Endothelial cell (in vitro differentiated cells): ENCODE results near the gene CMTR2. TPM values are rescaled to one million over a fixed set of nuclear protein-coding genes. Genes with fewer than 3 reads are reported as not detected.

Source experiments
- DNase-seq: peaks from one replicate; pipeline ENCODE4 v3.0.0; 2021; ENCODE audit warnings: low spot score
- H3K27ac Mint-ChIP-seq: one replicate; pipeline ENCODE4 v1.8.0; 2021; ENCODE audit warnings: mixed read lengths, inconsistent platforms; ENCODE audit not compliant: unreplicated experiment
- H3K27me3 Mint-ChIP-seq: one replicate; pipeline ENCODE4 v1.8.0; 2021; ENCODE audit warnings: mild to moderate bottlenecking, moderate library complexity, mixed read lengths, inconsistent platforms; ENCODE audit not compliant: unreplicated experiment
- H3K36me3 Mint-ChIP-seq: one replicate; pipeline ENCODE4 v1.8.0; 2021; ENCODE audit warnings: mild to moderate bottlenecking, low read depth, mixed read lengths, inconsistent platforms; ENCODE audit not compliant: unreplicated experiment
- H3K4me1 Mint-ChIP-seq: one replicate; pipeline ENCODE4 v1.8.0; 2021; ENCODE audit warnings: mild to moderate bottlenecking, mixed read lengths, inconsistent platforms; ENCODE audit not compliant: unreplicated experiment
- H3K4me3 Mint-ChIP-seq: one replicate; pipeline ENCODE4 v1.8.0; 2021; ENCODE audit warnings: mild to moderate bottlenecking, mixed read lengths, inconsistent platforms; ENCODE audit not compliant: unreplicated experiment
- H3K9me3 Mint-ChIP-seq: one replicate; pipeline ENCODE4 v1.8.0; 2021; ENCODE audit warnings: mixed read lengths, inconsistent platforms; ENCODE audit not compliant: unreplicated experiment
- long read RNA-seq: library from polyadenylated mRNA; unstranded; transcript quantifications from one replicate; pipeline ENCODE4 v2.0.0, GENCODE V29; 2020; ENCODE audit not compliant: unreplicated experiment
- total RNA-seq: library from RNA; stranded (reverse); fragmentation: NEBNext Ultra II Directional; extraction: Animal tissue kit (Norgen Biotek cat#: 25700); gene quantifications from one replicate; pipeline ENCODE4 v1.2.1, GENCODE V29; 2021; ENCODE audit not compliant: unreplicated experiment
- TF ChIP-seq, protein P1 (sequence below): fragments of 200-600 bp; sonication (generic); IDR thresholded peaks from one replicate; pipeline ENCODE4 v1.5.0; 2021; ENCODE audit warnings: antibody characterized with exemption; ENCODE audit not compliant: unreplicated experiment

The CMTR2 gene, protein sequence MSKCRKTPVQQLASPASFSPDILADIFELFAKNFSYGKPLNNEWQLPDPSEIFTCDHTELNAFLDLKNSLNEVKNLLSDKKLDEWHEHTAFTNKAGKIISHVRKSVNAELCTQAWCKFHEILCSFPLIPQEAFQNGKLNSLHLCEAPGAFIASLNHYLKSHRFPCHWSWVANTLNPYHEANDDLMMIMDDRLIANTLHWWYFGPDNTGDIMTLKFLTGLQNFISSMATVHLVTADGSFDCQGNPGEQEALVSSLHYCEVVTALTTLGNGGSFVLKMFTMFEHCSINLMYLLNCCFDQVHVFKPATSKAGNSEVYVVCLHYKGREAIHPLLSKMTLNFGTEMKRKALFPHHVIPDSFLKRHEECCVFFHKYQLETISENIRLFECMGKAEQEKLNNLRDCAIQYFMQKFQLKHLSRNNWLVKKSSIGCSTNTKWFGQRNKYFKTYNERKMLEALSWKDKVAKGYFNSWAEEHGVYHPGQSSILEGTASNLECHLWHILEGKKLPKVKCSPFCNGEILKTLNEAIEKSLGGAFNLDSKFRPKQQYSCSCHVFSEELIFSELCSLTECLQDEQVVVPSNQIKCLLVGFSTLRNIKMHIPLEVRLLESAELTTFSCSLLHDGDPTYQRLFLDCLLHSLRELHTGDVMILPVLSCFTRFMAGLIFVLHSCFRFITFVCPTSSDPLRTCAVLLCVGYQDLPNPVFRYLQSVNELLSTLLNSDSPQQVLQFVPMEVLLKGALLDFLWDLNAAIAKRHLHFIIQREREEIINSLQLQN
- 26.7 TPM for total RNA-seq
- long read RNA-seq, full-length matches to known transcripts: 1 of 6 reads
- long read RNA-seq, partial matches to known transcripts: 0 of 6 reads
- long read RNA-seq, other reads (novel, unspliced or antisense): 5 of 6 reads

DNA sequence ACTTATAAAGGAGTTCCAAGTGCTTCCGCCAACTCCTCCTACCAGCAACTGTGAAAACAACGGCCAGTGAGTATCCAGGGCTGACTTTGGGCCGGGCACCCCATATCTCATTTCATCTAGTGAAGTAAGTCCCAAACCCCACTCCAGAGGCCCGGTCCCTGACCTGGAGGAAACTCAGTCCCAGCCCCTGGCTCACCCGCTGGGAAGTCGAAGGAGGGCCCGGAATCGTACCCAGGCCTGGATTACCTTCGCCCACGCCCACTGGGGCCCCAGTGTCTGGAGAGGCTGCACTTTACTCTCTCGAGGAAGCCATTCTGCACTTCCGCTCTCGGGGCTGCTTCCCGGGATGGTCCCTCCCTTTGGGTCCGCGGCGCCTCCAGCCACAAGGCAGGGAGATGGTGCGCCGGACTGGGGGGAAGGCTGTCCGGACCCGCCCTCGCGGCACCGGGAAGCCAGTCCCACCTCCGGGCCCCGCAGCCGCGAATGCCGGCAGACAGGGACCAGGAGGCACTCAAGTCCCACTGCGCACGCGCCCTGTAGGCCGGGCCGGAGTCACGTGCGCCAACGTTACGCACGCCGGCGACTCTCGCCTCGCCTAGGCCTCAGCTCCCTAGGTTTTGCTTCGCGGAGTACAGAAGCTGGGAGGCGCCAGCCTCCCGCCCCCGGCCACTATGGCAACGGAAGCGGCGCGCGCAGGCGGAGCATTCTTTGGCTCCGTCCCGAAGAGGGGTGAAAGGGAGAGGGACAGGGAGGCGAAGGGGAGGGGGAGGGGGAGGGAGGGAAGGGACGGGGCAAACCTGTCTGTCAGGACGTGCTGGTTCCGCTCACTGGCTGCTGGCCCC is at the start of gene CMTR2:
TSS of gene CMTR2 (minus strand) at position 513 of the 842 bp plus-strand sequence. CDS start 3,482 bp downstream, outside the sequence.
- Mint-ChIP-seq H3K27ac (peak within 1 kb of the TSS; percentile 86), H3K9me3 (no peaks in the 10 kb centered on the region), H3K4me3 (peak within 1 kb of the TSS; percentile 90), H3K27me3 (peaks cover 2% of the 10 kb centered on the region), H3K36me3 (peaks cover 18% of the 10 kb centered on the region), H3K4me1 (peaks cover 17% of the 10 kb centered on the region)
- DNase-seq: peak; percentile 94
- TF ChIP-seq, protein P1, sequence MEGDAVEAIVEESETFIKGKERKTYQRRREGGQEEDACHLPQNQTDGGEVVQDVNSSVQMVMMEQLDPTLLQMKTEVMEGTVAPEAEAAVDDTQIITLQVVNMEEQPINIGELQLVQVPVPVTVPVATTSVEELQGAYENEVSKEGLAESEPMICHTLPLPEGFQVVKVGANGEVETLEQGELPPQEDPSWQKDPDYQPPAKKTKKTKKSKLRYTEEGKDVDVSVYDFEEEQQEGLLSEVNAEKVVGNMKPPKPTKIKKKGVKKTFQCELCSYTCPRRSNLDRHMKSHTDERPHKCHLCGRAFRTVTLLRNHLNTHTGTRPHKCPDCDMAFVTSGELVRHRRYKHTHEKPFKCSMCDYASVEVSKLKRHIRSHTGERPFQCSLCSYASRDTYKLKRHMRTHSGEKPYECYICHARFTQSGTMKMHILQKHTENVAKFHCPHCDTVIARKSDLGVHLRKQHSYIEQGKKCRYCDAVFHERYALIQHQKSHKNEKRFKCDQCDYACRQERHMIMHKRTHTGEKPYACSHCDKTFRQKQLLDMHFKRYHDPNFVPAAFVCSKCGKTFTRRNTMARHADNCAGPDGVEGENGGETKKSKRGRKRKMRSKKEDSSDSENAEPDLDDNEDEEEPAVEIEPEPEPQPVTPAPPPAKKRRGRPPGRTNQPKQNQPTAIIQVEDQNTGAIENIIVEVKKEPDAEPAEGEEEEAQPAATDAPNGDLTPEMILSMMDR: no peak

DNA sequence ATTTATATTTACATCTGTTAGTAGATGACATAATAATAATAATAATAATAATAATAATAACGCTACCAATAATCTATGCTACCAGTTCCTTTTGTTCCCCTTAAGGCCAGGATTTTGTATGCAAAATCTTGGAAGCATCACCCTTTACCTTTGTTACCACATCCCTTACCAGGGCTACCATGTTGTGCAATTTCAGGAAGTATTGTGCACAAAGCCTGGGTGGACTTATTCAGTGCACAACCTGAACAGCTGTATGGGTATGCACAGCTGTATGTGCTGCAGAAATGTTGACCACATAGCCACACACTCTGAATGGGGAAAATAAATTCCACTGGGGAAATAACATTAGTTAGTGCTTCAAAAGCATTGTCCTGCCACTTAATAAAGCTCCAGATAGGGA is 49.4 kb upstream of the CMTR2 start:
- TF ChIP-seq, protein P1: no peak
- no peaks in the 10 kb centered on the region for H3K36me3 Mint-ChIP-seq
- no peaks in the 10 kb centered on the region for H3K9me3 Mint-ChIP-seq
- H3K27me3 Mint-ChIP-seq: peaks cover 3% of the 10 kb centered on the region
- H3K27ac Mint-ChIP-seq: no peak overlapping the region
- no peak overlapping the region for H3K4me3 Mint-ChIP-seq
- DNase-seq: no peak
- no peaks in the 10 kb centered on the region for H3K4me1 Mint-ChIP-seq

DNA sequence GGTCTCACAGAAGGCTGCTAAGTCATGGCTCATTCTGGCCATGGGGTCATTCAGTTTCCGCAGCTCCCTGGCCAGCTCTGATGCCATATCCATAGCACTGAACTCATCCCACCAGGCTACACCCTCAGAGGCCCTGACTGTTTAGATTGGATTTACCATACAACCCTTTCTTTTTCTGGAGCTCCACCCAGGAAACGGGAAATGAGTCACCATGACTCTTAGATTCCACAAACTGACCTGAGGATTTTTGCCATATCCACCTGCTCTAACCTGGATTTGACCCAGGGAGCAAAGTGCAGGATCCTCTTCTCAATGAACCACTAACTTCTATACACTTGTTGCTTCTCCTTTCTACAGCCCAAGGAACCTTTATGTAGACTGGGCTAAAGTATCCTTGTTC is 49.0 kb upstream of the CMTR2 start:
- no peak overlapping the region for H3K27ac Mint-ChIP-seq
- H3K9me3 Mint-ChIP-seq: no peaks in the 10 kb centered on the region
- peaks cover 3% of the 10 kb centered on the region for H3K27me3 Mint-ChIP-seq
- no peaks in the 10 kb centered on the region for H3K36me3 Mint-ChIP-seq
- TF ChIP-seq, protein P1: no peak
- DNase-seq: no peak
- H3K4me3 Mint-ChIP-seq: no peak overlapping the region
- H3K4me1 Mint-ChIP-seq: no peaks in the 10 kb centered on the region

DNA sequence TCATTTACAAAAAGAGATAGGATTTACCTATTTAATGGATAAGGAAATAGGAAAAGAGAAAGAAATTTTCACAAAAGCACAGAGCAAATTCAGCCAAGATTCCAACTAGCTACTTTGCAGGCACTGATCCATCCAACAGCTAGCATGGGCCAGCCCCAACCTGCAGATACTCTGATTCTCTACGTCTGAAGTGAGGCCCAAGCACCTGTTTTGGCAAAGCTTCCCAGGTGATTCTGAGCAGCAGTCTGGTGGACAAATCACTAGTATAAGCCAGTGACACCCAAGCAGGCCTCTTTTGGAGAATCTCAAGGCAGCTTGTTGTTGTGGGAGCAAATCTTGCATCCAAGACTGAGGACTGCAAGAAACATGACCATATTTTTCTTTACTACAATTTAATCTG is 48.4 kb upstream of the CMTR2 start:
- peaks cover 3% of the 10 kb centered on the region for H3K27me3 Mint-ChIP-seq
- no peaks in the 10 kb centered on the region for H3K4me1 Mint-ChIP-seq
- no peaks in the 10 kb centered on the region for H3K9me3 Mint-ChIP-seq
- no peak for DNase-seq
- H3K27ac Mint-ChIP-seq: no peak overlapping the region
- TF ChIP-seq, protein P1: no peak
- no peaks in the 10 kb centered on the region for H3K36me3 Mint-ChIP-seq
- no peak overlapping the region for H3K4me3 Mint-ChIP-seq
